Prostate gland (tissue), 2 donors: ENCODE measurements around the gene PPP1R3D. TPM values are rescaled to one million over a fixed set of nuclear protein-coding genes. Genes with fewer than 3 reads are reported as not detected.
"Not testable (repeated sequence)": the region's sequence is repeated elsewhere in the genome, so short reads cannot be mapped to it uniquely, and the experiment has no call there.

ENCODE experiments used
- DNase-seq: peaks from one replicate; pipeline ENCODE4 v3.0.0-alpha.2; 2019; ENCODE audit warnings: low spot score
- H3K27ac ChIP-seq, 2 donors: fragments of 200-600 bp; sonication (generic); 2 replicates each; pipeline ENCODE4 v1.5.1; 2017 to 2019
- H3K27me3 ChIP-seq: fragments of 200-600 bp; sonication (generic); replicated peaks from 2 replicates; pipeline ENCODE4 v1.5.1; 2019; ENCODE audit not compliant: insufficient read depth
- H3K36me3 ChIP-seq, 2 donors: fragments of 200-600 bp; sonication (generic); 1 replicate in 1 of 2; 2 replicates in 1 of 2; pipeline versions ENCODE4 v1.5.1 to v1.8.1; 2017 to 2019
- H3K4me1 ChIP-seq: fragments of 200-600 bp; sonication (generic); replicated peaks from 2 replicates; pipeline ENCODE4 v1.5.1; 2019
- H3K4me3 ChIP-seq, 2 donors: fragments of 200-600 bp; sonication (generic); 2 replicates each; pipeline ENCODE4 v1.5.1; 2017 to 2019
- H3K9me3 ChIP-seq: fragments of 200-600 bp; sonication (generic); 2 replicates; pipeline ENCODE4 v1.5.1; 2017
- CTCF ChIP-seq, 4 experiments: fragments of 200-600 bp in 2 of 4; fragments of 450-650 bp in 2 of 4; sonication (generic) in 2 of 4; IDR thresholded peaks; 1 replicate in 3 of 4; 2 replicates in 1 of 4; pipeline ENCODE4 v1.5.1; 2016 to 2019; ENCODE audit warnings: antibody characterized with exemption in 4 of 4, mild to moderate bottlenecking in 2 of 4, moderate library complexity in 2 of 4
- POLR2A ChIP-seq: fragments of 450-650 bp; IDR thresholded peaks from one replicate; pipeline ENCODE4 v1.6.1; 2016; ENCODE audit warnings: antibody characterized with exemption, mild to moderate bottlenecking
- POLR2AphosphoS5 ChIP-seq: sonication (generic); formaldehyde crosslinking; IDR thresholded peaks from one replicate; pipeline ENCODE4 v1.6.1; 2017; ENCODE audit warnings: antibody characterized with exemption
- WGBS: methylation state at CpG from one replicate; pipeline ENCODE4 v1.1.5; 2018; 5-methylcytosine and 5-hydroxymethylcytosine counted together
- intact Hi-C: fragments of 100-400 bp; cut with DNase I; formaldehyde crosslinking; loops from one replicate; pipeline ENCODE4 v1.14.2; 2022
- total RNA-seq, 2 donors: library from RNA; depleted of rRNA; stranded (reverse); fragments of >200 nt; gene quantifications; one replicate each; pipeline ENCODE4 v1.1.0, GENCODE V29; 2016

The PPP1R3D gene
- total RNA-seq, 2 donors from 2014 or later, result 16.0 to 16.6 TPM

GRCh38 chr20:59903621-59904020, 36.5 kb downstream of the PPP1R3D start:
- no peaks in the 10 kb centered on the region for H3K9me3 ChIP-seq
- DNase-seq, result no peak
- intact Hi-C loops, result no loop called here
- 95% methylated on average over 1 of the region's 1 CpG for WGBS
- H3K36me3 ChIP-seq, result no peaks in the 10 kb centered on the region
- no peak overlapping the region for H3K27ac ChIP-seq
- TF ChIP-seq POLR2A, result no peak
- no peak for TF ChIP-seq CTCF (IDR thresholded peaks at IDR 0.05)
- no peak for TF ChIP-seq POLR2AphosphoS5
- H3K27me3 ChIP-seq, result no peaks in the 10 kb centered on the region
- H3K4me1 ChIP-seq, result no peaks in the 10 kb centered on the region
- H3K4me3 ChIP-seq, result no peak overlapping the region

GRCh38 chr20:59902470-59902869, 37.6 kb downstream of the PPP1R3D start:
- H3K27me3 ChIP-seq, result no peaks in the 10 kb centered on the region
- no peaks in the 10 kb centered on the region for H3K9me3 ChIP-seq
- no peak overlapping the region for H3K4me3 ChIP-seq
- TF ChIP-seq POLR2AphosphoS5 (no peak), CTCF (IDR thresholded peaks at IDR 0.05) (no peak), POLR2A (no peak)
- WGBS, result 49% methylated on average over 3 of the region's 3 CpGs
- intact Hi-C loops, result no loop called here
- no peaks in the 10 kb centered on the region for H3K36me3 ChIP-seq
- no peak overlapping the region for H3K27ac ChIP-seq
- H3K4me1 ChIP-seq, result no peaks in the 10 kb centered on the region
- DNase-seq, result no peak

GRCh38 chr20:59895908-59896307, 44.2 kb downstream of the PPP1R3D start:
- intact Hi-C loops, result no loop called here
- H3K4me1 ChIP-seq, result no peaks in the 10 kb centered on the region
- H3K36me3 ChIP-seq, result no peaks in the 10 kb centered on the region
- H3K27me3 ChIP-seq, result no peaks in the 10 kb centered on the region
- DNase-seq, result no peak
- H3K9me3 ChIP-seq, result no peaks in the 10 kb centered on the region
- no peak for TF ChIP-seq POLR2AphosphoS5
- no peak for TF ChIP-seq POLR2A
- TF ChIP-seq CTCF (IDR thresholded peaks at IDR 0.05), result no peak
- H3K27ac ChIP-seq, result no peak overlapping the region
- no peak overlapping the region for H3K4me3 ChIP-seq
- 93% methylated on average over 1 of the region's 1 CpG for WGBS

- Histone ChIP-seq H3K4me1 (no peaks in the 10 kb centered on the region), H3K4me3 (no peak overlapping the region), H3K36me3 (no peaks in the 10 kb centered on the region), H3K9me3 (no peaks in the 10 kb centered on the region), H3K27me3 (no peaks in the 10 kb centered on the region), H3K27ac (no peak overlapping the region)
- intact Hi-C loops, result no loop called here
- DNase-seq, result no peak
- WGBS, result 60% methylated on average over 1 of the region's 1 CpG
- TF ChIP-seq POLR2A, result no peak
- TF ChIP-seq POLR2AphosphoS5, result no peak
- no peak for TF ChIP-seq CTCF (IDR thresholded peaks at IDR 0.05)
Observed at GRCh38 chr20:59891581-59891980, 48.5 kb downstream of the PPP1R3D start.

- intact Hi-C loops, DNase-seq, H3K27ac ChIP-seq, H3K27me3 ChIP-seq, H3K4me3 ChIP-seq, H3K9me3 ChIP-seq, H3K36me3 ChIP-seq, H3K4me1 ChIP-seq: not testable (repeated sequence)
- 89% methylated on average over 2 of the region's 2 CpGs for WGBS
Observed at GRCh38 chr20:59890035-59890434, 50.1 kb downstream of the PPP1R3D start.

GRCh38 chr20:59888050-59888449, 52.1 kb downstream of the PPP1R3D start:
- WGBS, result 100% methylated on average over 1 of the region's 1 CpG
- TF ChIP-seq POLR2A (no peak), CTCF (IDR thresholded peaks at IDR 0.05) (no peak), POLR2AphosphoS5 (no peak)
- H3K27me3 ChIP-seq, result no peaks in the 10 kb centered on the region
- H3K4me3 ChIP-seq, result no peak overlapping the region
- H3K36me3 ChIP-seq, result no peaks in the 10 kb centered on the region
- no peaks in the 10 kb centered on the region for H3K4me1 ChIP-seq
- no peaks in the 10 kb centered on the region for H3K9me3 ChIP-seq
- H3K27ac ChIP-seq, result no peak overlapping the region
- intact Hi-C loops, result no loop called here
- DNase-seq, result no peak
